Tibial nerve (tissue), 4 donors: Measurements from ENCODE around the gene METRNL. TPM values are rescaled to one million over a fixed set of nuclear protein-coding genes. Genes with fewer than 3 reads are reported as not detected.

Experiments used
- DNase-seq, 2 donors: peaks; one replicate each; pipeline ENCODE4 v3.0.0-alpha.2; 2019; ENCODE audit warnings: low spot score in 2 of 2
- H3K27ac ChIP-seq, 4 donors: fragments of 200-600 bp; sonication (generic) in 3 of 4; one replicate each; pipeline ENCODE4 v1.5.1; 2017 to 2019; ENCODE audit warnings: mild to moderate bottlenecking in 1 of 4
- H3K27me3 ChIP-seq, 2 donors: fragments of 200-600 bp; sonication (generic) in 1 of 2; one replicate each; pipeline versions ENCODE4 v1.5.1 to v1.6.0; 2017 to 2019
- H3K36me3 ChIP-seq, 3 donors: fragments of 200-600 bp; sonication (generic); one replicate each; pipeline ENCODE4 v1.5.1; 2018 to 2019
- H3K4me1 ChIP-seq, 4 donors: fragments of 200-600 bp; sonication (generic) in 3 of 4; one replicate each; pipeline ENCODE4 v1.5.1; 2017 to 2019
- H3K4me3 ChIP-seq, 4 donors: fragments of 200-600 bp; sonication (generic) in 3 of 4; one replicate each; pipeline ENCODE4 v1.5.1; 2017 to 2019; ENCODE audit warnings: mild to moderate bottlenecking in 1 of 4, moderate library complexity in 1 of 4
- H3K9me3 ChIP-seq, 4 donors: fragments of 200-600 bp; sonication (generic) in 3 of 4; one replicate each; pipeline ENCODE4 v1.5.1; 2017 to 2019
- CTCF ChIP-seq, 5 experiments: fragments of 200-600 bp in 3 of 5; fragments of 450-650 bp in 2 of 5; sonication (generic) in 3 of 5; IDR thresholded peaks; one replicate each; pipeline ENCODE4 v1.5.1; 2016 to 2019; ENCODE audit warnings: antibody characterized with exemption in 5 of 5, mild to moderate bottlenecking in 3 of 5, moderate library complexity in 2 of 5
- EP300 ChIP-seq, 2 donors: sonication (generic); formaldehyde crosslinking; IDR thresholded peaks; one replicate each; pipeline ENCODE4 v1.6.1; 2017; ENCODE audit warnings: antibody characterized with exemption in 2 of 2, mild to moderate bottlenecking in 1 of 2
- POLR2A ChIP-seq, 2 donors: fragments of 450-650 bp; IDR thresholded peaks; one replicate each; pipeline ENCODE4 v1.6.1; 2017; ENCODE audit warnings: antibody characterized with exemption in 2 of 2, mild to moderate bottlenecking in 2 of 2, moderate library complexity in 2 of 2
- WGBS, 2 donors: methylation state at CpG; one replicate each; pipeline ENCODE4 v1.1.5; 2018; 5-methylcytosine and 5-hydroxymethylcytosine counted together
- total RNA-seq, 4 donors: library from RNA; depleted of rRNA; stranded (reverse); fragments of >200 nt; gene quantifications; one replicate each; pipeline ENCODE4 v1.1.0, GENCODE V29; 2016

METRNL gene
- total RNA-seq, 4 donors from 2014 or later: 112 to 162 (median 147) TPM

DNA sequence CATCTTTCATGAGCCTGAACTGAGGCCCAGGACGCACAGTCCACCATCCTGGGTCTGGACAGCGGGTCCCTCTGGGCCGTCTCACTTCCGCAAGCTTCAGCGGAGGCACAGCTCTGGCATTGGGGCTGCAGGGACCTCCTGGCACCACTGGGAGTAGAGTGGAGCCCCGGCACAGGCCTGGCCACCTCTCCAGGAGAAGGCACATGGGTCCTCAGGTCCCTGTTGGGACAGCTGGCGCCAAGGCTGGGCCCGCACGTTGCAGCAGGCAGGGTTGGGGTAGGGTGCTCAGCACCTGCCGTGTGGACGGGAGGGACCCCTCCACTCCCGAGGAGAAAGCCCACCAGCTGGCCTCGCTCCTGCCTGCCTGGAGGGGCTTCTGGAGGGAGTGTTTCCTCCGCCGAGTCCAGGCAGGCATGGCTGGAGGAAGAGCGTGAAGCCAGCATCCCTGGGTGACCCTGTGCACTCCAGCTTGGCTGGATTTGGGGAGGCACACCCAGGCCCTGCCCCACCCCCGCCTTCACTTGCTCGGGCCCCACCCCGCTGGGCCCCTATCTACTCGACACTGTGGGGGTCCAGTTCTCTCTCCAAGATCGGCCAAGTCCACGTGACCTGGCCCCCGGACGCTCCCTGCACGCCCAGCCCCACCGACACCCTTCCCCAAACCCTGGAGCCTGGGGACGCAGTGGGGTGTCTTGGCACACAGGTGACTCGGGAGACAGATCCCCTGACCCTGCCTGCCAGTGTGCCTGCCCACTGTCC lies 6.6 kb upstream of the METRNL start:
- Histone ChIP-seq H3K4me3 (no peak overlapping the region), H3K9me3 (no peaks in the 10 kb centered on the region), H3K36me3 (no peaks in the 10 kb centered on the region), H3K4me1 (peaks cover 0 to 44% (median 0%) of the 10 kb centered on the region in 4 donors), H3K27me3 (no peaks in the 10 kb centered on the region), H3K27ac (no peak overlapping the region)
- 76 to 81% methylated on average over 12 to 15 of the region's 28 CpGs for WGBS, 2 donors
- DNase-seq: no peak
- TF ChIP-seq CTCF (IDR thresholded peaks at IDR 0.05) (no peak), POLR2A (IDR thresholded peaks at IDR 0.05) (no peak), EP300 (IDR thresholded peaks at IDR 0.05) (no peak)

DNA sequence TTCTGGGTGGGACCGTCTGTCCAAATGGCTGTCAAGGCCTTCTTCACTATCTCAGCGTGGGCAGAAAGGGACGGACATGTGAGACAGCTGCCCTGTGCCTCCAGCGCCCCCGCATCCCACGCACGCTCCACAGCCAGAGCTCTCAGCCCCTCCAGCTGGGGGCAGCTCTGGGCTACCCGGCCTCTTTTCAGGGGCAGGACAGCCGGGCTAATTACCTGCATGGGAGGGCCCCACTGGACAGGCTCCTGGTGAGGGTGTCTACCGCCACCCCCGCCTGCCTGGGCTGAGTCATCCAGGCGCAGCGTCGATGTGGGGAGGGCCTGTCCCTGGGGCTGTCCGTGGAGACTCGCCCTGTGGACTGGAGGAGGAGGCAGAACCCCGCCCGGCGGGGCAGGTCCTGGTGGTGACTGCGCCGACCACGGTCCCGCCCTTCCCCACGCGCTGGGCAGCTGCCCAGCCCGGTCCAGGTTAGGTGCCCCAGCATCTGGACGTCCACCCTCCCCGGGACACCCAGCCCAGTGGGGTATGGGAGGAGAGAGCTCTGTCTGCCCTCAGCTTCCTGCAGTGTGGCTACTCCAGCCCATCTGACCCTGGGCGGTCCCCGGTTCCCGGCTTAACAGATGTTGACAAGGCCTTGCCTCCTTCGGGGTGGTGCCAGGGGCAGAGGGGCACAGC lies 5.9 kb upstream of the METRNL start:
- no peaks in the 10 kb centered on the region for H3K36me3 ChIP-seq
- 75 to 82% methylated on average over 16 to 20 of the region's 32 CpGs for WGBS, 2 donors
- no peaks in the 10 kb centered on the region for H3K9me3 ChIP-seq
- no peaks in the 10 kb centered on the region for H3K27me3 ChIP-seq
- H3K4me1 ChIP-seq: peaks cover 0 to 51% (median 4%) of the 10 kb centered on the region in 4 donors
- DNase-seq: no peak
- peak overlapping the region in 1 of 4 donors; percentile 7 for H3K27ac ChIP-seq
- no peak overlapping the region for H3K4me3 ChIP-seq
- TF ChIP-seq CTCF (IDR thresholded peaks at IDR 0.05) (no peak), POLR2A (IDR thresholded peaks at IDR 0.05) (no peak), EP300 (IDR thresholded peaks at IDR 0.05) (no peak)

DNA sequence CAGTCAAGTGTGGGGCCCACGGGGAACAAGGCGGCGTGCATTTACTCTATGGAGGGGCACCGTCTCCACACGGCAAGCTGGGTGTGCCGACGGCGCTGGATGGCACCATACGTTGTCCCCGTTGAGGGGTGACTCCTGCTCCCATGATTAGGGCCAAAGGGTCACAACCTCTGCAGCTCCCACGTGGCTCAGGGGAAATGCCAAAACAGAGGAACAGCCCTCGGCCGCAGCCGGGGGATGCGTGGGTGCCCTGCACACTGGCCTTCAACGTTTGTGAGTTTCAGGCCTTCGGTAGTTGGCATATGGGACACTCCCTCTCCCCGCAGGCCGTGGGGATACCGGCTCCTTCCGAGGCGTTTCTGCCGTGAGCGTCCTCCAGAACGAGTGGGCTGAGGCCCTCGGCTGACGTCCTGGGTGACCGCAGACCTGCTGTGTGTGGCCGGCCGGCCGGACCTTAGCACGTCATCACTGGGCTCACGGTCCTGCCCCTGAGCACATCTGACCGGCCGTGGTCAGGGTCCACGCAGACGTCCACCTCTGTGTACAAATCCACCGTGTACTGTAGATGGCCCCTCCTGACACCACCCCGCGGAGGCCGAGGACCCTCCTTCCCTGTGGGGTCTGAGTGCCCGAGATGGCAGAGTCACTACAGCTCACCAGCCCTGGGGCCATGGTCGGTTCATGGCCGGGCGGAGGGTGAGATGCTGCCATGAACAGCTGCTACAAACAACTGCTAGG lies 4.8 kb upstream of the METRNL start:
- DNase-seq: no peak
- no peak for TF ChIP-seq POLR2A (IDR thresholded peaks at IDR 0.05)
- no peak for TF ChIP-seq EP300 (IDR thresholded peaks at IDR 0.05)
- no peak for TF ChIP-seq CTCF (IDR thresholded peaks at IDR 0.05)
- Histone ChIP-seq H3K36me3 (no peaks in the 10 kb centered on the region), H3K27ac (no peak overlapping the region), H3K27me3 (no peaks in the 10 kb centered on the region), H3K9me3 (no peaks in the 10 kb centered on the region), H3K4me3 (no peak overlapping the region), H3K4me1 (peaks cover 0 to 54% (median 8%) of the 10 kb centered on the region in 4 donors)
- 88 to 91% methylated on average over 44 of the region's 45 CpGs for WGBS, 2 donors

DNA sequence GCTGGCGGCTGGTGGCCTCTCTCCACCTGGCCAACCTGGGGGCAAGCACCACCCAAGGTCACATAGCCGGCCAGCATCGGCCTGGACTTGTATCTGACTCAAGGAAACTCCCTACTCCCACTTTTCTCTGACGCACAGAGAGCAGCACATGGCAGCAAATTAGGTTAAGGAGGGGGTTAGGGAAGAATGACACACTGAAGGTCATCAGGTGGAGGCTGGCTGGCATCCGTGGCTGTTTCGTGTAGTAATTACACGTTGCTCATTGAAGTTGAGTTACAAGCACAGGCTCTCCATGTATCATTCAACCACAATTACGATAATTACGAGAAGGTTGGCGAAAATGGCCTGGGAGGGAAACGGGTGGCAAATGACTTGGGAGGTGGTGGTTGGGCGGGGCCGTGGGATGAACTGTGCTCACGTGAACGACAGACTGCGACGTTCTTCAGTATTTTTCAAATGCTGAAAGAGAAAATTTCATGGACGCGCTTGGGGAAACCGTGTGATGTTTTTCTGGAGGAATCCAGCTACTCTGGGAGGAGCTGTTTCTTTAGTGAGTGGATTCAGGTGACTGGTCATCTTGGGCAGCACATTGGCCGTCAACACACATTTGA lies 4.0 kb upstream of the METRNL start:
- TF ChIP-seq POLR2A (IDR thresholded peaks at IDR 0.05): no peak
- no peak for TF ChIP-seq EP300 (IDR thresholded peaks at IDR 0.05)
- no peak for TF ChIP-seq CTCF (IDR thresholded peaks at IDR 0.05)
- Histone ChIP-seq H3K9me3 (no peaks in the 10 kb centered on the region), H3K27me3 (no peaks in the 10 kb centered on the region), H3K4me1 (peaks cover 0 to 47% (median 8%) of the 10 kb centered on the region in 4 donors), H3K27ac (no peak overlapping the region), H3K36me3 (no peaks in the 10 kb centered on the region), H3K4me3 (no peak overlapping the region)
- WGBS, 2 donors: 89 to 92% methylated on average over 21 of the region's 21 CpGs
- DNase-seq: no peak
